Thoracic aorta (tissue), 2 donors: ENCODE results near the gene PFKFB3. TPM values are rescaled to one million over a fixed set of nuclear protein-coding genes. Genes with fewer than 3 reads are reported as not detected.
"Not testable (repeated sequence)": the region's sequence is repeated elsewhere in the genome, so short reads cannot be mapped to it uniquely, and the experiment has no call there.

Experiments
- ATAC-seq: fragments of 150-250 bp; one replicate; pipeline ENCODE4 v1.8.0; 2017; ENCODE audit warnings: low read depth; ENCODE audit not compliant: insufficient number of reproducible peaks, low FRiP score
- DNase-seq: peaks from one replicate; pipeline ENCODE4 v3.0.0-alpha.2; 2020; ENCODE audit warnings: low spot score
- H3K27ac ChIP-seq, 2 donors: fragments of 200-600 bp; sonication (generic); 1 replicate in 1 of 2; 2 replicates in 1 of 2; pipeline ENCODE4 v1.5.1; 2016; ENCODE audit warnings: mild to moderate bottlenecking in 2 of 2, moderate library complexity in 2 of 2
- H3K27me3 ChIP-seq: fragments of 200-600 bp; sonication (generic); replicated peaks from 2 replicates; pipeline ENCODE4 v1.6.0; 2016; ENCODE audit warnings: mild to moderate bottlenecking; ENCODE audit not compliant: insufficient read depth
- H3K36me3 ChIP-seq: fragments of 200-600 bp; sonication (generic); one replicate; pipeline ENCODE4 v1.5.1; 2016
- H3K4me1 ChIP-seq, 2 donors: fragments of 200-600 bp; sonication (generic); 1 replicate in 1 of 2; 2 replicates in 1 of 2; pipeline versions ENCODE4 v1.5.1 to v1.6.0; 2016; ENCODE audit warnings: low read depth in 2 of 2, mild to moderate bottlenecking in 1 of 2; ENCODE audit not compliant: control insufficient read depth in 1 of 2
- H3K4me3 ChIP-seq: fragments of 200-600 bp; sonication (generic); 2 replicates; pipeline ENCODE4 v1.5.1; 2016; ENCODE audit warnings: mild to moderate bottlenecking
- H3K9me3 ChIP-seq: fragments of 200-600 bp; sonication (generic); 2 replicates; pipeline ENCODE4 v1.5.1; 2016
- total RNA-seq, 2 donors: library from RNA; depleted of rRNA; stranded (reverse); fragments of >200 nt; gene quantifications; one replicate each; pipeline versions ENCODE4 v1.1.0 to v1.2.3, GENCODE V29; 2016
- TF ChIP-seq, protein P1 (sequence below): fragments of 200-600 bp; sonication (generic); IDR thresholded peaks from one replicate; pipeline ENCODE4 v1.5.1; 2019; ENCODE audit warnings: antibody characterized with exemption

Gene PFKFB3
- total RNA-seq, 2 donors from 2014 or later, result 151 to 311 TPM

DNA sequence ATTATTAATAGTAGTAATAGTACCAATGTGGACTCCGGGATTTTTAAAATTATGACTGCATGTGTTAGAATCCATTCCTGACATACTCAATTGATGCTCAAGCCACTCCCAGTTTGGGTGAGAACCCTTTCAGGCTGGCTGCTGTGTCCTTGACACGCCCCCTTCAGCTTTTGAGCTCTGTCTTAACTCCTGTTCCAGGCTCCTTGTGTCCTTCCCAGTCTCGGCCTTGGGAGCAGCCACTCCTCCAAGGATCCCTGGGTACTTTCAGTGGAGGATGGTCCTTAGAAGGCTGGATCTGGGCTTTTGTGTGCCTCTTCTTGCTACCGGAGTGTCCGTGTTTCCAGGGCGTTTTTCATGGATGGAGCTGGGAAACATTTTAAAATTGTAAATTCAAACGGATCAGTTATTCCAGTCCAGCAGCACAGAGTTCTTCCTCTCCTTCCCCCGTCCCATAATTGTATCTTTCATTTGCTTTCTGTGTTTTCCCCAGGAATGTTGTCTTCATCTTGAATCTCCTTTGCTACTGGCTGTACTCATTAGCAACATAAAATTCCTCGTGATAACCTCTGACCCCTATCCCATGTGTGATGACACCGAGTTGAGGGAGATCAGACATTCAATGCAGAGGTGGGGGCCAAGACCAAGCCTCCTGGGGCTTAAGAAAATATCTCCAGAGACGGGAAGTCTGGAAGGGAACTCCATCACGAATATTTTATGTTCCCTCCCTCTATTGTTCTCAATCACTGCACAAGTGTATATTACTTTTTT is 40.0 kb upstream of the PFKFB3 start:
- TF ChIP-seq, protein P1, sequence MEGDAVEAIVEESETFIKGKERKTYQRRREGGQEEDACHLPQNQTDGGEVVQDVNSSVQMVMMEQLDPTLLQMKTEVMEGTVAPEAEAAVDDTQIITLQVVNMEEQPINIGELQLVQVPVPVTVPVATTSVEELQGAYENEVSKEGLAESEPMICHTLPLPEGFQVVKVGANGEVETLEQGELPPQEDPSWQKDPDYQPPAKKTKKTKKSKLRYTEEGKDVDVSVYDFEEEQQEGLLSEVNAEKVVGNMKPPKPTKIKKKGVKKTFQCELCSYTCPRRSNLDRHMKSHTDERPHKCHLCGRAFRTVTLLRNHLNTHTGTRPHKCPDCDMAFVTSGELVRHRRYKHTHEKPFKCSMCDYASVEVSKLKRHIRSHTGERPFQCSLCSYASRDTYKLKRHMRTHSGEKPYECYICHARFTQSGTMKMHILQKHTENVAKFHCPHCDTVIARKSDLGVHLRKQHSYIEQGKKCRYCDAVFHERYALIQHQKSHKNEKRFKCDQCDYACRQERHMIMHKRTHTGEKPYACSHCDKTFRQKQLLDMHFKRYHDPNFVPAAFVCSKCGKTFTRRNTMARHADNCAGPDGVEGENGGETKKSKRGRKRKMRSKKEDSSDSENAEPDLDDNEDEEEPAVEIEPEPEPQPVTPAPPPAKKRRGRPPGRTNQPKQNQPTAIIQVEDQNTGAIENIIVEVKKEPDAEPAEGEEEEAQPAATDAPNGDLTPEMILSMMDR, result no peak
- ATAC-seq (no peak), DNase-seq (no peak)
- H3K36me3 ChIP-seq, result peaks cover 4% of the 10 kb centered on the region
- peak overlapping the region; percentile 91 for H3K4me3 ChIP-seq
- H3K9me3 ChIP-seq, result no peaks in the 10 kb centered on the region
- H3K27me3 ChIP-seq, result no peaks in the 10 kb centered on the region
- H3K27ac ChIP-seq, result peak overlapping the region; percentile 73 to 75
- peaks cover 9 to 24% of the 10 kb centered on the region in 2 donors for H3K4me1 ChIP-seq

DNA sequence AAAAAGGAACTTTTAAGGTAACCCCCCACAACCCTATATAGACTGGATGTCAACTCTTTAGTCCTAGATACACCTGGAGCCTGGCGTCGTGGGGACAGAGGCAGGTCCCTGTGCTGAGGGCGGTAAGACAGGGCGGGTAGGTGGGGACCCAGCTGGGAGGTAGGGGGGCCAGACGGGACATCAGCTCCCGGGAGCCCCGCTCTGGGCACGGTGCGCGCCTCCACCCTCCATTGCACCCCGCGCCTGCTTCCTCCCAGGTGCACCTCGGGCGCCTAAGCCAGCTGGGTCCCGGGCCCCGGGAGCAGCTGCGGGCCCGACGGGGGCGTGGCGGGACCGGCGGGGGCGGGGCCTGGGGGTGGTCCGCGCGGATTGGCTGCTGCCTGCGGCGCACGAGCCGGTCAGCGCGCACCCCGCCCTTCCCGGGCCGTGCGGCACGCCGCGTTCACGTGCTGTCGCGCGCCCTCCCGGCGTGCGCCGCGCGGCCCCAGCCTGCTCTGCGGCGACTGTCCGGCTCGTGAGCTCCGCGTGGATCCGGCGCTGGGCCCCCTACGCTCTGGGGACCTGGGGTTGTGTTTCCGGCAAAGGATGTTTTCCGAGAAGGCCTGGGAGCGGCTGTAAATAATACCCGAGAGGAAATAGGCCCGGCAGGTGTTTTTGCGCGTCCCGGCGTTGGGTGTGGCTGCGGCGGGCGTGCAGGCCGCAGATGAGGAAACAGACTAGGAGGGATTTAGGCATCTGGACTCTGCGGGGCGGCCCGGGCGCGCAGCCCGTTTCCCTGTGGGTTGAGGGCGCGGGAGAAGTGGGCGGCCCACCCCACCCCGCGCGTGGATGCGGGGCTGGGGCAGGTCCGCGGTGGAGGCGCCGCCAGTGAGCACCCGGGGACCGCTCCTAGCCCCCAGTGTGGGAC is 39.1 kb upstream of the PFKFB3 start:
- Histone ChIP-seq H3K4me3 (peak overlapping the region; percentile 91), H3K36me3 (peaks cover 4% of the 10 kb centered on the region), H3K4me1 (peaks cover 9 to 24% of the 10 kb centered on the region in 2 donors), H3K27ac (peak overlapping the region; percentile 75 to 82), H3K27me3 (no peaks in the 10 kb centered on the region), H3K9me3 (no peaks in the 10 kb centered on the region)
- DNase-seq (no peak), ATAC-seq (peak; percentile 84)
- TF ChIP-seq, protein P1, result no peak

DNA sequence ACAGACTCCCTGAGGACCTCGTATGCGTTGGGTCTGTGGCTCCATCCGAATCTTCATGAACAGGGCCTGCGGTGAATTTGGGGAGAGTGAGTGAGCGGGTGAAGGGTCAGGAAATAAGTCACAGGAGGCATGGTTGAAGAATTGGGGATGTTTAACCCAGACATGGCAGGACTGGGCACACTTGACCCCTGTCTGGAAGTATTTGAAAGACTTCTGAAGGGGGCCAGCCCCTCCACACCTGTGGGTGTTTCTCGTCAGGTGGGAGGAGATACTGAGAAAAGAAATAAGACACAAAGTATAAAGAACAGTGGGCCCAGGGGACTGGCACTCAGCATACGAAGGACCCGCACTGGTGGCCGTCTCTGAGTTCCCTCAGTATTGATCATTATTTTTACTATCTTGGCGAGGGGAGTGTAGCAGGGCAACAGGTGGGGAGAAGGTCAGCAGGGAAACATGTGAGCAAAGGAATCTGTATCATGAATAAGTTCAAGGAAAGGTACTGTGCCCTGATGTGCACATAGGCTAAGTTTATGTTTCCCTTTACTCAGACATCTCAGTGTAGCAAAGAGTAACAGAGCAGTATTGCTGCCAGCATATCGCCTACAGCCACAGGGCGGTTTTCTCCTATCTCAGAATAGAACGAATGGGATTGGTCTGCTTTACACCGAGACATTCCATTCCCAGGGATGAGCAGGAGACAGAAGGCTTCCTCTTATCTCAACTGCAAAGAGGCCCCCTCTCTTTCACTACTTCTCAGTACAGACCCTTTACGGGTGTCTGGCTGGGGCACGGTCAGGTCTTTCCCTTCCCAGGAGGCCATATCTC is 38.2 kb upstream of the PFKFB3 start:
- DNase-seq (no peak), ATAC-seq (peak; percentile 8)
- Histone ChIP-seq H3K4me3 (peak overlapping the region; percentile 91), H3K36me3 (peaks cover 4% of the 10 kb centered on the region), H3K27ac (peak overlapping the region; percentile 75 to 82), H3K9me3 (no peaks in the 10 kb centered on the region), H3K27me3 (no peaks in the 10 kb centered on the region), H3K4me1 (peaks cover 9 to 24% of the 10 kb centered on the region in 2 donors)
- TF ChIP-seq, protein P1, result no peak

DNA sequence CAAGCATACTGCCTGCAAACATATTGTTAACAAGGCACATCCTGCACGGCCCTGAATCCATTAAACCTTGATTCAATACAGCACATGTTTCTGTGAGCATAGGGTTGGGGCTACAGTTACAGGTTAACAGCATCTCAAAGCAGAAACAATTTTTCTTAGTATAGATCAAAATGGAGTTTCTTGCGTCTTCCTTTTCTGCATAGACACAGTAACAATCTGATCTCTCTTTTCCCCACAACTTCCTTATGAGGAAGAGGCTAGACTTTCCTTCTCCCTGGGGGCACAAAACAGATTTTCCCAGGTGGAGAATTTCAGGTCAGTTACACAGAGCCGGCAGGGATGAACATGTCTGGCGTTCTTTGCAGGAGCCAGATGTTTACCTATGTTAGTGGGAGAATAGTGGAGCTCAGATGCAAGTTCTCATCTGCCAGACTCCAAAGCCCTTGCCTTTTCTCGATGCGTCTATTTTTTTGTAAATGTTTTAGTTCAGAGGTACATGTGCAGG is 37.5 kb upstream of the PFKFB3 start:
- H3K4me1 ChIP-seq, result peaks cover 9 to 24% of the 10 kb centered on the region in 2 donors
- TF ChIP-seq, protein P1, result no peak
- no peaks in the 10 kb centered on the region for H3K9me3 ChIP-seq
- H3K4me3 ChIP-seq, result no peak overlapping the region
- H3K36me3 ChIP-seq, result peaks cover 4% of the 10 kb centered on the region
- DNase-seq (no peak), ATAC-seq (no peak)
- no peaks in the 10 kb centered on the region for H3K27me3 ChIP-seq
- H3K27ac ChIP-seq, result no peak overlapping the region

DNA sequence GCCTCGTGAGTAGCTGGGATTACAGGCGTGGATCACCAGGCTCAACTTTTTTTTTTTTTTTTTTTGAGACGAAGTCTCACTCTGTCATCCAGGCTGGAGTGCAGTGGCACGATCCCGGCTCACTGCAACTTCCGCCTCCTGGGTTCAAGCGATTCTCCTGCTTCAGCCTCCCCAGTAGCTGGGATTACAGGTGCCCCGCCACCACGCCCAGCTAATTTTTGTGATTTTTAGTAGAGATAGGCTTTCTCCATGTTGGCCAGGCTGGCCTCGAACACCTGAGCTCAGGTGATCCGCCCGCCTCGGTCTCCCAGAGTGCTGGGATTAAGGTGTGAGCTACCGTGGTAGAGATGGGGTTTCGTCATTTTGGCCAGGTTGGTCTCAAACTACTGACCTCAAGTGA is 36.8 kb upstream of the PFKFB3 start:
- H3K36me3 ChIP-seq, ATAC-seq, H3K27ac ChIP-seq, H3K4me3 ChIP-seq, H3K27me3 ChIP-seq, H3K9me3 ChIP-seq, DNase-seq: not testable (repeated sequence)
- peaks cover 9 to 24% of the 10 kb centered on the region in 2 donors for H3K4me1 ChIP-seq
